HG02840 (cell line): ENCODE data around the gene ABCC11.
"Not testable (repeated sequence)": the region's sequence is repeated elsewhere in the genome, so short reads cannot be mapped to it uniquely, and the experiment has no call there.

ENCODE experiments used
- ATAC-seq: cut with Tn5 transposase; IDR thresholded peaks from one replicate; pipeline ENCODE4 v1.9.1; 2021; ENCODE audit warnings: mild to moderate bottlenecking, moderate library complexity, moderate number of reproducible peaks; ENCODE audit not compliant: unreplicated experiment, low FRiP score

ABCC11 gene

DNA sequence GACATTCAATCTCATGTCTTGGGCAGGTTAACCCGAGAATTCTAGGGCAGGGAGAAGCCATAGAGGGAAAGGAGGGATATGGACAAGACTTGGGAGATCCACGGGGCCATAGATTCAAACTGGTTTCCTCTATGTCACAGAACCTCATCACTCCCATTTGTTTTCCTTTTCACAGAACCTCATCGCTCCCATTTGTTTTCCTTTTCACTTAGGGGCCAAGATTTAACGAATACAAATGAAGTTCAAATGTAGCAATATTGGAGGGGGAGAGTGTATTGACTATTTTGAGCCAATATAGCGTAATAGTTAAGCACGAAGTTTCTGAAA, 42.6 kb downstream of the ABCC11 start:
- no peak for ATAC-seq

DNA sequence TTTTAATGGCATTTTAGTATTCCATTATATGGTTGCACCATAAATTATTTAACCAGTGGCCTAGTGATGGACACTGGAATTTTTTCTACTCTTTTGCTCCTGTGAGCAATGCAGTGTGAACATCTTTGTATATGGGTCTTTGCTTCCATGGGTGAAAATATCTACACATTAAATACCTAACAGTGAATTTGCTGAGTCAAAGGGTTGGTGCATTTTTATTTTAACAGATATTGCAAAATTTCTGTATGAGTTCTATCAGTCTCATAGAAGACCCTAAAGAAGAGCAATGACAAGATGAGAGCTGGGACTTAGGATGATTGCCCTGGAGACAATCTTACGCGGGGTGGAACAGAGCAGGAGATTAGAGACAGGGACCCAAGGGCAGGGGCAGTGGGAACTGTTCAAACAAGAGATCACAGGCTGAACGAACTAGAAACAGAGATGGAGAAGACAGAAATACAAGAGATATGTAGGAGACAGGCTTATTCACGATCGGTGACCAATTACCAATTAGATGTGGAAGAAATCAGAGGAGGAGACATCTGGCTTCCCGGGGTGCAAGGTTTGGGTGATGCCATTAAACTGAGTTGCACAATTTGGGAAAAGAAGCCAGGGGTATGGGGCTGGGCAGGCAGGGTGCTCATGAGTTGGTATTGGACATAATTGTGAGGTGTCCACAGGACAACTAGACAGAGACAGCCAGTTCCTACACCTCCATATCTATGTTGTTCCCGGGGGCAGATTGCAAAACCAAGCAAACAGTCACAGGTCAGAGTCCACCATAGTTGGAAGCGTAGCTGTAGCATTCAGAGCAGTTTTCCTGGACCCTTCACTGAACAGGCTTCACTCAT, 43.1 kb downstream of the ABCC11 start:
- no peak for ATAC-seq

GRCh38 chr16:48201515-48202201, 45.7 kb downstream of the ABCC11 start:
- no peak for ATAC-seq

GRCh38 chr16:48197294-48197693, 50.0 kb downstream of the ABCC11 start:
- ATAC-seq: no peak

DNA sequence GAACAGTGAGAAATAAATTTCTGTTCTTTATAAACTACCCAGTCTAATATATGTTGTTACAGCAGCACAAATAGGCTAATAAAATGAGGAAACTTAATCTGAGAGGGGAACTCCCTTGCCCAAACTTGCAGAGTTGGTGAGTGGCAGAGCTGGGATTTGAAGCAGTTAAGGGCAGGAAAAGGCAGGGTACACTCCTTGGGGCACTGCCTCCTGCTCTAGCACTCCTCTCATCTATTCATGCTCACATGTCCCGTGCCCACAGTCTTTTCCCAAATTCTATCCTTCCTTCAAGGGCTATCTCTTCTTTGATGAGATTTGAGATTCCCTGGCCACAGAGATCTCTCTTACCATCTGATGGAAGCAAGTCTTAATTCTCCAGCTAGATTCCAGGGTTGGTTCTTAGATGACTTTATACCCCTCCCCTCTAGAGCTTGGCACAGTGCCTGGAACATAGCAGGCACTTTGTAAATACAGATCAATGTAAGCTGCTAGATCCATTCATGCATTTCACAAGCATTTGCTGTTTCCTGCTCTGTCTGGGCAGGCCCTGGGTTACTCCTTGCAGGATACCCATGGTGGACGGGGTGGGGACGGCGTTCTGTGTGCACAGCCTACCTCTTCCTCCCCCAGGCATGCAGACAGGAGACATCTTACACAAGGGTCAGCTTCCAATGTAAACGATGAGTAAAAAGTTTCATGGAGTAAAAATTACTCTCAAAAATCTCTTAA, 52.3 kb downstream of the ABCC11 start:
- ATAC-seq: no peak

GRCh38 chr16:48193846-48194245, 53.5 kb downstream of the ABCC11 start:
- no peak for ATAC-seq

GRCh38 chr16:48188449-48189102, 58.8 kb downstream of the ABCC11 start:
- peak; percentile 68 for ATAC-seq

DNA sequence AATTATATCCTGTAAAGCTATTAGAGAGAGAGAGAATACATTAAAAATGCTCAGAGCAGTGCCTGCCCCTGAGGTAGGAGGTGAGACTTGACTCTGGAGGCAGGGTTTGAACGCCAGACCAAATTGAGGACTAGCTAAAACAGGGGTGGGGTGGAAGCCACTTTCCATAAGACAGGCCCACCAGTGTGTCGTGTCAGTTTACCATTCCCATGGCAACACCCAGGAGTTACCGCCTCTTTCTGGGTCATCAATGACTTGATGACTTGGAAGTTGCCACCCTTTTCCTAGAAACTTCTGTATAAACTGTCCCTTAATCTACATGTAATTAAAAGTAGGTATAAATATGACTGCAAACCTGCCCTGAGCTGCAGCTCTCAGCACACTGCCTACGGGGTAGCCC, 59.6 kb downstream of the ABCC11 start:
- ATAC-seq: no peak

- ATAC-seq: no peak
Observed at GRCh38 chr16:48184681-48185080, 62.7 kb downstream of the ABCC11 start.

DNA sequence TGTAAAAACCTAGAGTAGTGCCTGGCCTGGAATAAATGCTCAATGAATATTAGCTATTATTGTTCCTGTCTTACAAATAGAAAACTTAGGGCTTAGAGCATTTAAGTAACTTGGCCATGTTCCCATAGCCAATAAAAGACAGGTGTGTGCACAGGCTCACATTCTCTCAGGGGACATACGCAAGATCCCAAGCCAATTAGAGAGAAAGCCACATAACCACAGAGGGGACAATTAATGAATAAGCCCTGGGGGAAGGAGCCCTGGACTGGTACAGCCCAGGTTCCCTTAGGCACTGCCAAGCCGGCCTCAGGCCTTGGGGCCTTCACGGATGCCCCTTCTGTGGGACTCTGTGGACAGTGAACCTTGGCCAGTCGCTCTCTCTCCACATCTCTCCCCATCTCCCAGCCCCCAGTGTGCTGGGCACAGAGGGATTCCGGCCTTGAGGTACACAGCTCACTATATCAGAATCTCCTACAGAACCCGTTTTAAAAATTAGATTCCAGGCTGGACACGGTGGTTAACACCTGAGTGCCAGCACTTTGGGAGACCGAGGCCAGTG, 64.3 kb downstream of the ABCC11 start:
- no peak for ATAC-seq

- ATAC-seq: not testable (repeated sequence)
Observed at GRCh38 chr16:48181746-48182520, 65.4 kb downstream of the ABCC11 start.

DNA sequence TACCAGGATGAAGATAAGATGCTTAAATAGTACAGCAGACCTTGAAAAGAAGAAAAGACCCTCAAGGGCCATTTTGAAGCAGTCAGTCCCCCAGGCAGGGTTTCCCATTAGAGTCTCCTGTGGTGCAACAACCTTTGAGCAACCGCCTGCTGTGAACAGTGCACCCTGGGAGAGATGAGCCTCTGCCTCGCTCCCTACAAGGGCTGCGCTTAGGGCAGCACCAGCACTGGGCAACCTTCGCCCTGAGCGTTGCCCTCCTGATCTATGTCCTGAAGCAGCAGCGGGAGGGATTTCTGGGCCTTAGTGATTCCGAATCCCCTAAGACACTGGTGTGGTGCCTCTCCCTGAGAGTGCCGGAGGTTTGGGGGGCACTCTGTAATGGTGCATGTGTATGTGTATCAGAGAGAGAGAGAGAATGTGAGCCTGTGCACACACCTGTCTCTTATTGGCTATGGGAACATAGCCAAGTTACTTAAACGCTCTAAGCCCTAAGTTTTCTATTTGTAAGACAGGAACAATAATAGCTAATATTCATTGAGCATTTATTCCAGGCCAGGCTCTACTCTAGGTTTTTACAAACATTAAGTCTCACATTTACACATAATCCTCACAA, 66.4 kb downstream of the ABCC11 start:
- ATAC-seq: no peak

DNA sequence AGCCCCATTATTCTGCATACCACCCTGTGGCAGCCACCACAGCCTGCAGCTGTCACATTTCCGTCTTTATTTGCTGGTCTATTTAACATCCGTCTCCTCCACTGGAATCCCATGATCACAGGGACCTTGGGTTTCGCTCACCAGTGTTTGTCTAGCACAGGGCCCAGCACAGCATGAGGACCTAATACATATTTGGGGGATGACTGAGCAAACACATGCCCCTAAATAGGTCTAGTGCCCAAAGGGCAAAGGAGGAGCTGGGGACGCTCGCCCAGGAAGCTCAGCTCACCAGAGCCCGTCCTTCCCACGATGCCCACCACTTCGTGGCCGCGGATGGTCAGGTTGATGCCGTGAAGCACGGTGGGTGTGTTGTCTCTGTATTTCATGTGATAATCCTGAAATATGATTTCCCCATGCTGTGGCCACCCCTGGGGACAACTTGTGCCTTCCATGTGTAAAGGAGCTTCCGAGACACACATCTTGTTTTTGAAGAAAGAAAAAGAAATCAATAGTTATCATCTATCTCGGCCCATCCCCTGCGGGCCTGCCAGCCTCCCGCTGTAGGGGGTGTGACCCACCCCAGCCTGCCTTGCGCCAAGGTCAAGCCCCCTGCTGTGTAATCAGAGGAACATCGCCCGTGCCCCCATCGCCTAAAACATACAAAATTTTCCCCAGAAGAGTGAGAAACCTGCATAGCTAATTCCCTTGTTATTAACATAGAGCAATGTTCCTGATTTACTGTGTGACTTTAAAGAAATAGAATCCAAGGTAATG, 70.5 kb downstream of the ABCC11 start:
- ATAC-seq: no peak

DNA sequence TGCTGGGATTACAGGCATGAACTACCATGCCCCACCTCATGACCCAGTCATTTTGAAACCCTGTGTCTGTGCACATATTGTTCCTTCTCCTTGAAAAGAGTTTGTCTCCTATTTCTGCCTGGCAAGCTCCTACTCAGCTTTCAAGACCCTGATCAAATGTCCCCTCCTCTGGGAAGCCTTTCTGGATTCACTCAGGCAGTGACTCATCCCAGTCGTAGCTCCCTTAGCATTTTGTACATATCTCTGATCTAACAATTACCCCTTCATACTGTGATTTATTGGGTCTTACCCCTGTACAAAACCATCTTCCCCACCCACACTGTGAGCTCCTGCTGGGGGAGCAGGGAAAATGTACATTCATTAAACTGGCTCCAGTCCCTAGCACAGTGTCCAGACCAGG, 73.5 kb downstream of the ABCC11 start:
- ATAC-seq: no peak

- no peak for ATAC-seq
Observed at GRCh38 chr16:48172682-48173081, 74.7 kb downstream of the ABCC11 start.

- no peak for ATAC-seq
Observed at GRCh38 chr16:48169896-48170295, 77.4 kb downstream of the ABCC11 start.

DNA sequence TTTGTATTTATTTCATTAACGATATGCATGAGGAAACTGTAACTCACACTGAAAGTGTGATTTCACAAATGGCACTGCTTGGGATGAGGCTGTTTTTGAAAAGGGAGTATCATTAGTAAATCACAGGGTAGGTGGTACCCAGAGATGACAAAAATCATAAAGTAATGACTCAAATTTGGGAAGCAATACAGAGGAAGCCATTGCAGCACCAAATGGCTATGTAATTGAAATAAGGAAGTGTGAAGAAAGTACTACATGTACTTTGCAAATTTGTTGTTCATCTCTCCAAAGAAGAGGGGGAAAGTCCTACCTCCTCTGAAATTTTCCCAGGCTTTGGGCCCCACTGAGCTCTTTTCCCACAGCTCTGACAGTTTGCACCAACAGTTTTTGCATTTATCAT, 79.3 kb downstream of the ABCC11 start:
- no peak for ATAC-seq

DNA sequence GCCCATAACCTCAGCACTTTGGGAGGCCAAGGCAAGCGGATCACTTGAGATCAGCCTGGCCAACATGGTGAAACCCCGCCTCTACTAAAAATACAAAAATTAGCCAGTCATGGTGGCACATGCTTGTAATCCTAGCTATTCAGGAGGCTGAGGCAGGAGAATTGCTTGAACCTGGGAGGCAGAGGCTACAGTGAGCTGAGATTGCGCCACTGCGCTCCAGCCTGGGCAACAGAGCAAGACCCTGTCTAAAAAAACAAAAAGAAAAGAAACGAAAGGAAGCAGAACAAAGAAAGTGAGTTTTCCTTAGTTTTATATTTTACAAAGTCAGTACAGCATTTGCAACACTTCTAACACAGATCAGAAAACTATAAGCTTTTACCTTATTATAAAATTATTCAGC, 80.7 kb downstream of the ABCC11 start:
- not testable (repeated sequence) for ATAC-seq
